HG03520 (cell line): ENCODE measurements around the gene TLX3.

Experiments
- ATAC-seq: cut with Tn5 transposase; IDR thresholded peaks from one replicate; pipeline ENCODE4 v1.9.1; 2021; ENCODE audit warnings: mild to moderate bottlenecking, moderate library complexity; ENCODE audit not compliant: unreplicated experiment

Gene TLX3

DNA sequence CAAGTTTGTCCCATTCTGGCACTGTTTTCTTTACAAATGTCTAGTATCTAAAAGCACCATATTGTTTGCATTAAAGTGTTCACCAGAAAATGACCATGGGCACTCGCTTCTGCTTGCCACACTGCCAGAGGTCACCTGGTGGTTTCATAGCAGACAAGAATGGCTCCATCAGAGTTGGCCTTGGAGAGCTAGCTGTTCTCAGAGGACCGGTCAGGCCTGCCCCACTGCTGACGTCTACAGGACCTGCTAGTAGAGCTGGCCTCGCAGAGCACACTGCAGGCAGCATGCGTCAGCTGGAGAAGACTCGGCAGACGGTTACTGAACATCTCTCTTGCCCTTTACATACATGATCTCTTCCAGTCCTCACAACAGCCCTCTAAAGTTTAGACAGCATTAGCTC lies 8.7 kb upstream of the TLX3 start:
- no peak for ATAC-seq

DNA sequence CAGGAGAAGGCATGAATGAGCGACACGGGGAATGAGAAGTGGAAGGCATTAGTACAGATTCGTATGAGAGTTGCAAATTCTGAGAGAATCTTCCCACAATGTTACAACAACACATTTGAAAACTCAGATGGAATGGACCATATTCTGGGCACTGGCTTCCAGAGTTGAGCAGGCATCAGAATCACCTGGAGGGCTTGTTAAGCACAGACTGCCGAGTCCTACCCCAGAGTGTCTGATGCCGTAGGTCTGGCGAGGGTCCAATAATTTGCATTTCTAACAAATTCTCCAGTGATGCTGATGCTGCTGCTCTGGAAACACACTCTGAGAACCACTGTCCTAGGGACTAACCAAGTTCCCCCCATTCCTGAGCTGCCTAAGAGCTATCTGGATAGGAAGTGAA lies 2.9 kb upstream of the TLX3 start:
- no peak for ATAC-seq

DNA sequence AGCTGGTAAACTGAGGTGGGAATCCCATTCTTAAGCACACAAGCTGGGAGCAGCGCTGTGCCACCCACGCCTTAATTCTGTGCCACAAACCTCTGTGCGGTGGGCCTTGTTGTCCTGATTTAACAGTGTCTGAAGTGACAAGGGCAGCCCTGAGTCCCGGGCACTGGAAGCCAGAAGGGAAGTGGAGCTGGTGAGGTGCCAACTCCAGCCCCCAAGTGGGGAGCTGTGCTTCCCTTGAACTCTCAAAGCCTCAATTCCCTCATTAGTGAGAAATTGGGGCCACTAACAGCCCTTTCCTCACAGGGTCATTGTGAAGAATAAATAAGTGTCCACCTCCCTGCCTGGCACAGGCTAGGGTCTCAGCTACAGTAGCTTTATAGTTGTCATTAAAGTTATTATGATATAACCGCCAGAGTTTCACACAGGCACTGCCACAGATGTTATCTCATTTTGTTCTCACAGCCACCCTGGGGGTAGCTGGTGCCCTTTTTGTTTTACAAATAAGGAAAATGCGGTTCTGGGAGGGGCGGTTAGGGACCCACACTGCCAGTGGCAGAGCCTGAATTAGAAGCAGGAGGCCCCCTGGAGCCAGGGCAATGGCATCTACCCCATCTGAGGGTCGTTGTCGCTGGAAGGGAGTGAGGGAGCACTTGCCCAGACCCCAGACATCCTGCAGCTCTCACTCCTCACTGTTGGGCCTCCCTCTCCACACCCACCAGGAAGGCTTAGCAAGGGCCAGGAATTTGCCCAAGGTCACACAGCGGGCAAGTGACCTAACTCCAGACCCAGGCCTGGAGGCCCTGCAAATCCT lies 2.1 kb upstream of the TLX3 start:
- ATAC-seq: no peak

DNA sequence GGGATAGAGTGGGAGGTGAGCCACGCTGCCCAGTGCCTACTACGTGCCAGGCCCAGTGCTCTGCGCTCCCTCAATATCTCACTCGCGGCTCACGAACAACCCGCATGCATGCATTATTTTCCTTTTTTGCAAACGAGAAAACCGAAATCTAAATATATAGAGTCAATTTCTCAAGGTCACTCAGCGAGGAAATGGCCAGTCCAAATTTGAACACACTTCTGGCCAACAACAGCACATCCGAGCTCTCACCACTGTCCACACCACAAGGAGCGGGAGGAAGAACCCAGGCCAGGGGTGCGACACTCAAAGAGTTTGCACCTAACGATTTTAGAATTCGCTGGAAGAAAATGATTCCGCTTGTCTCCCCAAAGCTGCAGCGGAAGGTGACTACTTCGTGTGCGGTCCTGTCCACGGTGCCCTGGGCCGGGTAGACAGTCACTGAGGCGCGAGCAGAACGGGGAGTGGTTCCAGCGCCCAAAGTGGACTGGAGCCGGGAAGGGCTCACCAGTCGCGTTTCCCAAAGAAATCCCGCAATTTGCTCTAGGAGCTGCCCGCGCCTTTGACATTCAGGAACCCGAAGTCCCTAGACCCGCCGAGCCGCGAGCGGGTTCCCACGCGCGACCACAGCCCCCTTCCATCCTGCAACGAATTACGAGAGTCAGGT lies 1.1 kb upstream of the TLX3 start:
- ATAC-seq: no peak

DNA sequence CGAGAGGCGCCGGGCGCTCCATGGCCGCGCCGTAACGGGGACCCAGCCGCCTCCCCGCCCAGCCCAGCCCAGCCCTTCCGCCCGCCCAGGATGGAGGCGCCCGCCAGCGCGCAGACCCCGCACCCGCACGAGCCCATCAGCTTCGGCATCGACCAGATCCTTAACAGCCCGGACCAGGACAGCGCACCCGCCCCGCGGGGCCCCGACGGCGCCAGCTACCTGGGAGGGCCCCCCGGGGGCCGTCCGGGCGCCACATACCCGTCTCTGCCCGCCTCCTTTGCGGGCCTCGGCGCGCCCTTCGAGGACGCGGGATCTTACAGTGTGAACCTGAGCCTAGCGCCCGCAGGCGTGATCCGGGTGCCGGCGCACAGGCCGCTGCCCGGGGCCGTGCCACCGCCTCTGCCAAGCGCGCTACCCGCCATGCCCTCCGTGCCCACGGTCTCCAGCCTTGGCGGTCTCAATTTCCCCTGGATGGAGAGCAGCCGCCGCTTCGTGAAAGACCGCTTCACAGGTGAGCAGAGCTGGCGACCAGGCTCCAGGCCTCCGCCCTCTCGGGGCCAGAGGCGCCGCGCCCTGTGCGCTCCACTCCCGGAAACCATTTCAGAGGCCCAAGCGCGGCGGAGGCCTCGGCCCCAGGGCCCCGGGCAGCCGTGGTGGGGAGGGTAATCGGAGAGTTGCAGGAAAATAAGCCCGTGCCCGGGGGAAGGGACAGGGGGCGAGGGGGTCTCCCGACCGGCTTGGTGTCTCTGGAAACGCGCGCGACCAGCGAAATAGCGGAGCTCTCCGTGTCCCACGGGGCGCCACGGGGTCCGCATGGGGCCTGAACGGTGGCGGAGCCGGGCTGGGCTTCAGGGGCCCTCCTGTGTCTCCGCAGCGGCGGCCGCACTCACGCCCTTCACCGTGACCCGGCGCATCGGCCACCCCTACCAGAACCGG lies 496 bp downstream of the TLX3 start:
- no peak for ATAC-seq

DNA sequence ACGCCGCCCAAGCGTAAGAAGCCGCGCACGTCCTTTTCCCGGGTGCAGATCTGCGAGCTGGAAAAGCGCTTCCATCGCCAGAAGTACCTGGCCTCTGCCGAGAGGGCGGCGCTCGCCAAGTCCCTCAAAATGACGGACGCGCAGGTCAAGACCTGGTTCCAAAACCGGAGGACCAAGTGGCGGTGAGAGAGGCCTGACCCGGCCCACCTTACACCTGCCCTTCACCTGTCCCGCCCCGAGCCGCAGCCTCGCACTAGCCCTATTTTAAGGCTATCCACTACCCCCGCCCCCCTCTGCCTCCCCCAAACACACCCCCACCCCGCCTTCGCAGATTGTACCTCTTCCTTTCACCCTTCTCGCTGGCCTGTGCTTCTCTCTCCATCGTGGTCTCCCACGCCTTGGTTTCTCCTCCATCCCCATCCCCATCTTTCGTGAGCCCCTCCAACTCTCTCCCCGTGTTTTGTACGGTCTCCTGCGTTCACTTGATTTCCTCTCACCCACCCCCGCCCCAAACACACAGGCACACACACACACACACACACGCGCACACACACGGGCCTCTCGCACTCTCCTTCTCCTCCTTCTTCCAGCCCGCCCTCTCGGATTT lies 1.3 kb downstream of the TLX3 start:
- no peak for ATAC-seq

DNA sequence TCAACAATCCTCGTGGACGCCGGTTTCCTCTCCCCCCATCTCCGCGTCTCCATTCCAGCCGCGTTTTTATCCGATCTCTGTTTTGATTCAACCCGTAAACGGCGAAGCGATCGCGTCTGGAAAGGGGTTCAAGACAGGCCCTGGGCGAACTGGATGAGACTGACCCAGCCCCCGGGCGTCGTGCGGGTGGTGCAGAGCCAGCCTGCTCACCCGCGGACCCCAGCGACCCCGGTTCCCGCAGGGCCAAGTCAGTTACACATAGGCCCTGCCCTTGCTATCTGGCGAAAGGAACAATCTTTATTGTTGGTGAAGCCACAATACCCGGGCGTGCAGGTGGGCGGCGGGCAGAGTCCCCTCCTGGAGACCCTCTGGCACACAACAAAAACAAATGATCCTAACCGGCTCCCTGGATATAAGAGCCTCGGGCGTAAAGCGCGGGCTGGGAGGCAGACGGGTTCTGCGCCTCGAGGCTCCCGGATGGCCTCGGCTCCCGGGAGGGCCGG lies 1.8 kb downstream of the TLX3 start:
- no peak for ATAC-seq

DNA sequence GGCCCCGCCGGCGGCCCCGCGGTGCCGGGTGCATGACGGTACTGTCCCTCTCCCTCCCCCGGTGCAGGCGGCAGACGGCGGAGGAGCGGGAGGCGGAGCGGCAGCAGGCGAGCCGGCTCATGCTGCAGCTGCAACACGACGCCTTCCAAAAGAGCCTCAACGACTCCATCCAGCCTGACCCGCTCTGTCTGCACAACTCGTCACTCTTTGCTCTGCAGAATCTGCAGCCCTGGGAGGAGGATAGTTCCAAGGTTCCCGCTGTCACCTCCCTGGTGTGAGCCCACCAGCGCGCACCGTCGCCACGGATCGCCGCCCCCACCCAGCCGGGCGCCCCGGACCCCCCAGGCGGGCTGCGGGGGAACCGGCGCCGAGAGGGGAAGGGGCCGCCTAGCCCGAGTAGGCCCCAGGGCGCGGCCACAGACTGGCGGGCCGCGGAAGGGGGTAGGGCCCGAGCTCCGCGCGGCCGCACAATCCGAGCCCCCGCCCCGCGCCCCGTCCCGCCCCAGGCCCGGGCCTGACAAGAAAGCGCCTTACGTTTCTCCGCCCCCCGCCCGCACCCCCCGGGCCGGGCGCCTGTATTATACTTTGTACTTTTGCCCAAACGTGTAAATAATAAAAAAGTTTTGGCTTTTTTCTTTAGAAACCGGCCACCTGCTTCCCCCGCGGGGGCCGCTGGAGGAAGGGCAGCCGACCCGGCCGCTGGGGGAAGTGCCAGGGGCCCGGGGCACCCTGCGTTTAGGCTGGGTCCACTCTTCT lies 2.5 kb downstream of the TLX3 start:
- no peak for ATAC-seq

DNA sequence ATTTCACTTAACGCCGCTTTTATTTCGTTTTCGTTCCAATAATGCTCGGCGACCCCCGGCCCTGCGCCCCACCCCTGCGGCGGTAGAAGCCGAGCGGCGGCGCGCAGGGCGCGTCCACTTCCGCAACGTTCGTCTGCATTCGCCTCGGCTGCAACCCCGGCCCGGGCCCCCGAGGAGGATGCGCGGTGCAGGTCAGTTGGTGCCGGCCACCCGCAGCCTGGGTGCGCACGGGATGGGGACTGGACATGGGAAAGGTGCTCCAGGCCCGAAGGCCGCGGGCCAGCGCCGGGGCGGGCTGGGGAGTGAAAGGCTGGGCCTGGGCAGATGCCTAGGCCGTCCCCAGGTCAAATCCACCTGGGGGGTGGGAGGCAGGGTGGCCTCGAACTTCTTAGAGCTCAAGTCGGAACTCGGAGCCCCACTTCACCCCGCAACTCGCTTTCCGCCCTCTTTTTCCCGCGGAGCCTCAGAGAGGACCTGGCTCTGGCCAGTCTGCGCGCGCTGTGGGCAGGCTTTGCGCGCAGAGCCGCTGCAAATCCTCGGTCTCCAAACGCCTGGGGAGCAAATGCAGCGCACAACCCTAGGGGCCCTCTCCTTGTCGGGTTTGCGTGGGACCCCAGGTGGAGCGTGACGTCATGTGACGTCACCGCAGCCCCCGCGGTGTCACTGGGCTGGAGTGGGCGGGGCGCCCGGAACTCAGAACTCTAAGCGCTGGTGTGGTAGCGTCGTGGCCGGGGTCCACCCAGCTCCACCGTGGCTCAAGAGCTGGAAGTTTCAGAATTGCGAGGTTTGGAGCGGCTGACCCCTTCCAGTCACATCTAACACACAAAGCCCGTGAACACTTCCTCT lies 3.3 kb downstream of the TLX3 start:
- ATAC-seq: no peak

DNA sequence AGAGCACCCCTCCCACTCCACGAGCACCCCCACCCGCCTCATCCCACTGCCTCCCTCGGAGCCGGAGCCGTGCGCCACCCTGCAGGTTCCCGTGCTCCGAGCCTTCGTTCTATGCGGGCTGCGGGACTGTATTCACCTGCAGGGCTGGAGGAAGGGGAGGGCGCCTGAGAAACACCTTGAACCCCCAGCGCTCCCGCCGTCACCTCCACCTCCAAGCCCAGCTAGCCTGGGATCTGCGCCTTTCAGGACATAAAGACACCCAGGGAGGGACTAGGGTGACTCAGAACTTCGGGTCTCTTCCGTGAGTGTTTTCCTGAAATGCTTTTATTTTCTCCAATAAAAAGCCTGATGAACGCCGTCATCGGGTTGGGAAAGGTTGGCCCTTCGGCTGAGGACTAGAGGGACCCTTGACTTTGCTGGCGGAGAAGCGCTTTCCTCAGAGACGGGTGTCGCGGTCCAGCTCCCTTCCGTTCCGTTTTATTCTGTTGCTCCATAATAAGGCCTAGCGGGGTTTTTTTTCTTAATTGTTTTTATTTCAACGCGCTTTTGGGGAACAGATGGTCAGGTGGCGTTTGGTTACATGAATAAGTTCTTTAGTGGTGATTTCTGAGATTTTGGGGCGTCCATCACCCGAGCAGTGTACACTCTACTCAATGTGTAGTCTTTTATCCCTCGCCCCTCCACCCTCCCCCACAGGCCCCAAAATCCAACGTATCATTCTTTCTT lies 4.6 kb downstream of the TLX3 start:
- ATAC-seq: no peak

DNA sequence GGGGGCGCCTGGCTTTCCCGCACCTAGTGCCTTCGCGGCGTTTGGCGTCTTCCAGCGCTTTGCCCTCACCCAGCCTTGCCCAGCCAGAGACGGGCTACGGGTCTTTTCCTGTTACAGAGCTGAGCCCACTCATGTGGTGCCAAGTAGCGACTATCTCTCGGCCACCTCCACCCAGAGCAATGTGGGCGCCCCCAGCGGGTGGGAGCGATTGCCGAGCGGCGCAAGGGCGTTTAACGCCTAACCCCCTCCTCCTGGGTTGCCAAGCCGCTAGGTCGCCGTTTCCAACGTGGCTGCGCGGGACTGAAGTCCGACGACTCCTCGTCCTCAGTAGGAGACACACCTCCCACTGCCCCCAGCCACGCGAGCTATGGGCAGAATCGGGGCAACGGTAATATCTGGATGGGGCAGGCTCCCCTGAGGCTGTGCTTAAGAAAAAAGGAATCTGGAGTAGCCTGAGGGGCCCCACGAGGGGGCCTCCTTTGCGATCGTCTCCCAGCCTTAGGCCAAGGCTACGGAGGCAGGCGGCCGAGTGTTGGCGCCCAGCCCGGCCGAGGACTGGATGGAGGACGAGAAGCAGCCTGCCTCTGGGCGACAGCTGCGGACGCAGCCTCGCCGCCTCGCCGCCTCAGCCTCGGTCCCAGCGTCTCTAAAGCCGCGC lies 5.8 kb downstream of the TLX3 start:
- no peak for ATAC-seq

DNA sequence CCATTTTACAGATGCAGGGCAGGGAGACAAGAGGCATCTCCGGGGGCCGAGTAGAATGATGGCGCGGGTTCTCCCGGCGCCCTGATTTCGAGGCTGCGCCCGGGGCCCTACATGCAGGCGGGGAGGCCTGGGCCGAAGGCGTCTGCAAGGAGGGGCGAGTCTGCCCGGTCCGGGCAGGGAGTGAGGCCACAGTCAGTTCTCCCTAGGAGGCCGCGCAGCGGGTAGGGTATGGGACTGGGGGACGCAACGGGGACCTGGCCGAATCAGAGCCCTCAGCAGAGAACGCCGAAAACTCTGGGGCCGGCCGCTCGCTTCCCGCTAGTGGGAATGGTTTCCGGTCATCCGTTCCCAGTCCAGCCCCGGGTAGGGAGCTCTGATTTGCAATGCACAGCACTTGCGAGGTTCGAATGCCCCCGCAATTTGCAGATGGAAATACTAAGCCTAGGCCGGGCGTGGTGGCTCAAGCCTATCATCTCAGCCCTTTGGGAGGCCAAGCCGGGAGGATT lies 6.4 kb downstream of the TLX3 start:
- no peak for ATAC-seq

DNA sequence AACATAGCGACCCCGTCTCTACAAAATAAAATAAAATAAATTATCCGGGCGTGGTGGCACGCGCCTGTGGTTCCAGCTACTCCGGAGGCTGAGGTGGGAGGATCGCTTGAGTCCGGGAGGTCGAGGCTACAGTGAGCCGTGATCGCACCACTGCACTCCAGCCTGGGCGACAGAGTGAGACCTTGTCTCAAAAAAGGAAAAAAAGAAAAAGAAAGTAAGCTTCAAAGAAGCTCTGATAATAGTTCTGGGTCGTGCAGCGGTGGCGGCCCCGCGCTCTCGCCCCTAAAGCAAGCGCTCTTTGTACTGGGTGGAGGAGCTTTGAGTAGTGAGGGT lies 6.8 kb downstream of the TLX3 start:
- ATAC-seq: no peak

DNA sequence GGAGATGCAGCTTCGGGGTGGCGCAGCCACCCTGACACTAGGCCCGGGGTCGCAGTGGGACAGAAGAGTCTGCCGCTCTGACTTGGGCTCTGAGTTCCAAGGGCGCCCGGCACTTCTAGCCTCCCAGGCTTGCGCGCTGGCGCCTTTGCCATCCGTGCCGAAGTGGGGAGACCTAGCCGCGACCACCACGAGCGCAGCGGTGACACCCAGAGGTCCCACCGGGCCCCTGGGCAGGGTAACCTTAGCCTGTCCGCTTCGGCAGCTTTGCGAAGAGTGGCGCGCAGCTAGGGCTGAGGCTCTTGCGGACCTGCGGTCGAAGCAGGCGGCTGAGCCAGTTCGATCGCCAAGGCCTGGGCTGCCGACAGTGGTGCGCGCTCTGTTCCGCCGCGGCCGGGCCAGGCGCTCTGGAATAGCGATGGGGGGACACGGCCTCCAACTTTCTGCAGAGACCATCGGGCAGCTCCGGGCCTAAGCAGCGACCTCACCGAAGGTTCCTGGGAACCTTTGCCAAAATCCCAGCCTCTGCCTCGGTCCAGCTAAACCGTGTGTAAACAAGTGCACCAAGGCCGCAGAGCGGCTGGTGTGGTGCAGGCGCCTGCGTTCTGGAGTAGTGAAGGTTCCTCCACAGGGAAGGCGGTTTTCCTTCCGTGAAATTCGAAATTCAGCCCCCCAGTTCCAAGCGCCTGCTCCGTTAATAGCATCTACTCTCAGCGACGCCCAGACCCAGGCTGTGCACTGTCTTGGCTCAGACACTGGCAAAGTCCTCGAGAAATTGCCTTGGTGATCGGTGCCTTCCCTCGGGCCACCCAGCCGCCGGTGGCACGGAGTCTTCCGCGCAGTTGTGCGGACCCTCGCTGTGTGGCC lies 7.4 kb downstream of the TLX3 start:
- no peak for ATAC-seq

DNA sequence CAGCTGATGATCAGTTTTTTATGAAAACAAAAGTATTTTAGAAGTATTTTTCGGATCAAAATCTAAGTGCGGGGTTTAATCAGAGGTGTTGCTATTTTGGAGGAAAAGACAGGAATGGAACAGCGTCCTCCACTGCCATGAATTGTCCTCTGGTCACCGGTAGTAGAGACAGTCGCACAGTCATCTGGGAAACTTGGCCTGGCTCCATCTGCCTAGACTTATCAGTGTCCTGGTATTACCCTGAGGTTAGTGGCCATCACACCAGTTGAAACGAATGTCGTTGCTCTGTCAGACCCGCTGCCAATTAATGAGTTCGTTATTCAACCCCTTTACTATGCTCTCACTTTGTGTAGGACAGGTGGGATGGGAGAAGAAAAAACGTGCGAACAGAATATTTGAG lies 8.2 kb downstream of the TLX3 start:
- no peak for ATAC-seq

DNA sequence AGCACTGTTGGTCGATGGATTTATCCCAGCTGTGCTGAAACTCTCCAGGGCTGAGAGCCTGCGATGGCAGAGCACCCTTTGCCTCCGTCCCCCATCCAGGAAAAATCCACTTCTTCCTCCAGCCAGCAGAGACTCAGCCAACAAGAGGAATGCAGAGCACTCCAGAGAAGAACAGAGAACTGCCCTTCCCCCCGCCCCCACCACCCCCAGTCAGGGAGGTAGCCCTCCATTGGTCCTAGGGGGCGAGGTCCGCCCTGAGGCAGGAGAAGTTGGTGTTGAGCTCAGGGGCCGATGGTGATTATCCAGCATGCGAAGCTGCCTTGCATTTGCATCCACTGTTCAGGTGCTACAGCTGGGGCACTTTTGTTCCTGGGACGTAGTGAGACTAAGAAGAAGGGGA lies 9.0 kb downstream of the TLX3 start:
- ATAC-seq: no peak

DNA sequence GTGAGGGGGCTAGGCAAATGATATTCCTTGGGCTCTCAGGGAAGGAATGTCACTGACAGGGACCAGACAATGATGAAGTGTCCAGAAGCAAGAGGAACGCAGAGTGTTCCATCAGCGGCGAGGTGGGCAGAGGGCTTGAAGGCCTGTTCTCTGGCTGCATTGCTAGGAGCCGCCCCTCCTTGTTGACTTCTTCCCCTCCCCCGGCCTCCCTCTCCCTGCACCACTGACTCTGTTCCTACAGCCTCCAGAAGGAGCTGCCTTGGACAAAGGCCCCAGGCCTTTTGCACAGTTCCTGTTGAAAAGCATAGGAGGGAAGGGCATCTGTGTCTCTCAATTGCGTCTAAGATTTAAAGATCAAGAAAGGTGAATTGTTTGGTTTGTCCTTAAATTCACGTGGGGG lies 12.4 kb downstream of the TLX3 start:
- no peak for ATAC-seq
